Duodenal mucosa (tissue), 2 donors: ENCODE measurements around the gene ZNF692.

Experiments
- H3K27ac ChIP-seq: one replicate; pipeline ENCODE4 v1.7.0; 2013; ENCODE audit warnings: low read depth, low read length
- H3K27me3 ChIP-seq, 2 donors: one replicate each; pipeline ENCODE4 v1.7.0; 2013; ENCODE audit warnings: low read length in 2 of 2, control low read depth in 1 of 2; ENCODE audit not compliant: insufficient read depth in 2 of 2, control insufficient read depth in 1 of 2
- H3K36me3 ChIP-seq, 2 donors: one replicate each; pipeline ENCODE4 v1.7.0; 2013; ENCODE audit warnings: low read length in 2 of 2, control low read depth in 1 of 2; ENCODE audit not compliant: insufficient read depth in 2 of 2, control insufficient read depth in 1 of 2
- H3K4me1 ChIP-seq, 2 donors: one replicate each; pipeline ENCODE4 v1.7.0; 2013; ENCODE audit warnings: low read length in 2 of 2, control low read depth in 1 of 2; ENCODE audit not compliant: insufficient read depth in 2 of 2, control insufficient read depth in 1 of 2
- H3K4me3 ChIP-seq, 2 donors: one replicate each; pipeline ENCODE4 v1.7.0; 2013; ENCODE audit warnings: low read length in 2 of 2, low read depth in 1 of 2
- H3K9ac ChIP-seq, 2 donors: one replicate each; pipeline ENCODE4 v1.7.0; 2013; ENCODE audit warnings: low read length in 2 of 2, low read depth in 1 of 2
- H3K9me3 ChIP-seq, 2 donors: one replicate each; pipeline ENCODE4 v1.7.0; 2013; ENCODE audit warnings: low read length in 2 of 2, control low read depth in 1 of 2; ENCODE audit not compliant: control insufficient read depth in 1 of 2

Gene ZNF692

DNA sequence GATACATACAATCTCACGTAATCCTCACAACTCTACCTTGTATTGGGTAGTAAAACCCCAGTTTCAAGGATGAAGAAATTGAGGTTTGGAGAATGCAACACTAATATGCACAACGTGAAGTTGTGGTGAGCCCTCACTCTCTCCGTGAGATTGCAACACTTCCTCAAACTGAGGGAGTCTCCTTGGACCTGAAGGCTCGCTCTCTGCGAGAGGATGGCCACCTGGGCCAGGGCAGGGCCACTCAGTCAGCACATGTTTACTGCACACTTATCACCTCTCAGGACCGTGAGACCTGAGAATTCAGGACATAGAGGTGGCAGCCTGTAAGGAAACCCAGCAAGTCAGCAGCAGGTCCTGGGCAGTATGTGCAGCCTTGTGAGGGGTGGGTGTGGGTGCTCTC lies 41.8 kb downstream of the ZNF692 start:
- Histone ChIP-seq H3K4me3 (no peak overlapping the region), H3K4me1 (peaks cover 2 to 14% of the 10 kb centered on the region in 2 donors), H3K27me3 (no peaks in the 10 kb centered on the region), H3K27ac (no peak overlapping the region), H3K9me3 (no peaks in the 10 kb centered on the region), H3K9ac (no peak overlapping the region), H3K36me3 (peaks cover 34 to 85% of the 10 kb centered on the region in 2 donors)

GRCh38 chr1:248816042-248816851 lies 42.6 kb downstream of the ZNF692 start:
- H3K4me1 ChIP-seq = peaks cover 1 to 7% of the 10 kb centered on the region in 2 donors
- peaks cover 34 to 84% of the 10 kb centered on the region in 2 donors for H3K36me3 ChIP-seq
- H3K9me3 ChIP-seq = no peaks in the 10 kb centered on the region
- no peak overlapping the region for H3K27ac ChIP-seq
- no peak overlapping the region for H3K4me3 ChIP-seq
- no peak overlapping the region for H3K9ac ChIP-seq
- no peaks in the 10 kb centered on the region for H3K27me3 ChIP-seq

DNA sequence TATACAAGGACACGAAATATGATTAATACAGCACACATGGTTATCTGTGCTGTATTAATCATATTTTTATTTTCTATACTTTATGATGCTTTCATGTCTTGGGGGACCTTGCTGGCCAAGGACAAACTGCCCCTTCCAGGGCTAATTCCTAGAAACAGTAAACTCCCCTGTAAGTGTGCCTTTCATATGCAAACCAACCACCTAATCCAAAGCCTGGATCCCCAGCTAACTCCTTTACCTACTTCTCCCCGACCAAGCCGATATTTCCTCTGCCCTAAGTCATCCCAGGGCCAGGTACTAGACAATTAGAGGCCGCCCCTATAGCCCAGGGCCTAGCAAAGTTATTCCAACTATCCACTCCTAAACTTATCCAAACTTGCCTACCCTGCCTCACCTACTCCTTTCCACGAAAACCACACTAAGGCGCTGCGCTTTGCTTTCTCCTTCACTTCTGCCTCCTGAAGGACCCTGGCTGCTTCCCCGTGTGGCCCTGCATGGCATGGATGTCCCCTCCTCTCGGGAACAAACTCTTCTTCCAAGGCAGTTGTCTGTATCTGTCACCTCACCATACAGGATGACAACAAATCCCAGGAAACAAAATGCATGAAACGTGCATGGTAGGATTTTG lies 43.4 kb downstream of the ZNF692 start:
- no peak overlapping the region for H3K9ac ChIP-seq
- H3K4me3 ChIP-seq = no peak overlapping the region
- H3K27ac ChIP-seq = no peak overlapping the region
- H3K36me3 ChIP-seq = peaks cover 38 to 83% of the 10 kb centered on the region in 2 donors
- peaks cover 9 to 14% of the 10 kb centered on the region in 2 donors for H3K4me1 ChIP-seq
- H3K27me3 ChIP-seq = no peaks in the 10 kb centered on the region
- H3K9me3 ChIP-seq = no peaks in the 10 kb centered on the region

GRCh38 chr1:248814351-248814750 lies 44.5 kb downstream of the ZNF692 start:
- H3K9me3 ChIP-seq = no peaks in the 10 kb centered on the region
- no peak overlapping the region for H3K27ac ChIP-seq
- peaks cover 38 to 76% of the 10 kb centered on the region in 2 donors for H3K36me3 ChIP-seq
- H3K4me3 ChIP-seq = no peak overlapping the region
- no peaks in the 10 kb centered on the region for H3K27me3 ChIP-seq
- H3K4me1 ChIP-seq = peaks cover 11 to 17% of the 10 kb centered on the region in 2 donors
- no peak overlapping the region for H3K9ac ChIP-seq

- no peaks in the 10 kb centered on the region for H3K27me3 ChIP-seq
- H3K36me3 ChIP-seq = peaks cover 38 to 70% of the 10 kb centered on the region in 2 donors
These were observed 45.3 kb downstream of the ZNF692 start for GRCh38 chr1:248813546-248813945.

DNA sequence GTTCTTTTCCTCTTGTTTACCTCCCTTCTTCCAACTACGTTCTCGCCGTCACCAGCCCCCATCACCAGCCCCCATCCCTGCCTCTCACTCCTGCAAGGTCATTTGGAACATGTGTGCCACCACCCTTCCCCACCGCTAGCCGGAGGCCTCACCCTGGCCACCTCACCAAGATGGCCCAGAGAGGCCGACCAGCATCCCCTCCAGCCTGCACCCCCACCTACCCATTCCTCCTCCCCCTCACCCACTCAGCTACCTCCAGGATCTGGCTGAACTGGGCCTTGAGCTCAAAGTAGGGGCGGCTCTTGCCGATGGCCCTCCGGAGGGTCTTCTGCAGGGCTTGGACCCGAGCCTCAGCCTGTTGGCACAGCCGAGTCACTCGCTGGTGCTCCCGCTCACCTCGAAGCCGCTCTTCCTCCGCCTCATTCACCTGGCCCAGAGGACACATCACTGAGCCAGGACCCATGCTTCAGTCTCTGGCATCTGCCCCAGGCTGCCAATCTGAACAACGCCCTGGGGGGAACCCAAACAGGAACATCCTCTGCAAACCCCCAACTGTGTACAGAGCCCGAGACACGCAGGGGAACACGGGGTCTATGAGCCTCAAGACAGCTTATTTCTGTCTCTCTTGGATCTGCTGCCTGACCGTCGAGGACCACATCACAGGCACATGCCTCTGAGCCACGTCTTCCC lies 46.0 kb downstream of the ZNF692 start:
- Histone ChIP-seq H3K4me1 (peaks cover 10 to 11% of the 10 kb centered on the region in 2 donors), H3K27ac (no peak overlapping the region), H3K4me3 (no peak overlapping the region), H3K36me3 (peaks cover 38 to 68% of the 10 kb centered on the region in 2 donors), H3K9ac (no peak overlapping the region), H3K9me3 (no peaks in the 10 kb centered on the region), H3K27me3 (no peaks in the 10 kb centered on the region)

More at GRCh38 chr1:248813546-248813945, 45.3 kb downstream of the ZNF692 start:
- no peak overlapping the region for H3K27ac ChIP-seq
- H3K9ac ChIP-seq = no peak overlapping the region
- H3K4me3 ChIP-seq = no peak overlapping the region
- H3K9me3 ChIP-seq = no peaks in the 10 kb centered on the region
- peaks cover 11 to 12% of the 10 kb centered on the region in 2 donors for H3K4me1 ChIP-seq

DNA sequence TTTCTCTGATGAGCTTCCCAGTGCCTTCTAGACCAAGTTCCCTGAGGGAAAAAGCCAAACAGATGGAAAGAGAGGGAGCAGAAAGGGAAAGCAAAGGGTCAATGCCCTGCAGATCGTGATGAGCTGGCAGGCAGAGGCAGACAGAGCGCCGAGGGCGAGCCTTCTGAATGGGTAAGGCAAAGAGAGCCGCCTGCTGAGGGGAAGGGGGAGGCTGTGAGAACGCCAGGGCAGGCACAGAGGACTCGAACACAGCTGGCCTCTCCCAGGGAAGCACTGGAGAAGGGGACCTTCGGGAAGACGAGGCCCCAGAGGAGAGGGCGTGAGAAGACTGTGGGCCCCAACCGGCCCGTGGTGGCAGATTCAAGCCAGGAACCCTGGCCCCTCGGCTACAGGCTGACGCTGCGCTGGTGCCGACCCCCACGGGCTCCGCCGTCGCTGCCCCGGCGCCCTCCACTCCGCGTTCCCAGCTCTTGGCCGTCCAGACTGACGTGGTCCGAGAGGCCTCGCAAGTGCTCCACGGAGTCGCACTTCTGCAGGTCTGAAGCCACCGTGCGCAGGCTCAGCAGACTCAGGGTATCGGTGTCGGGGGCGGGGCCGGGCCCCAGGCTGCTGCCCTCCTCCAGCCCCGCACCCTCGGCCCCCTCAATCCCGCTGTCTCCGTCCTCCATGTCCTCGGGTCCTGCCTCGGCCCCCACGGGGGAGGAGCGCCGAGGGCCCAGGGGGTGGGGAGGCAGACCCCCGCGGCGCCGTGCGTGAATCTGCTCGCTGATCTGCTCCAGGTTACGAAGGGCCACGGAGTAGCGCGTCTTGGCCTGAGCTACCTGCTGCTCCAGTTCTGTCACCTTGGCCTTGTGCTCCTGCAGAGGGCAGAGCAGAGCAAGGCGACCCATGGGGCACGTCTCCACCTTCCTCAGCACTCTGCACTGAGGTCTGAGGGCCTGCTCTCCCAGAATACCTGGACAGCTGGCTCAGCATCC lies 47.1 kb downstream of the ZNF692 start:
- Histone ChIP-seq H3K9me3 (no peaks in the 10 kb centered on the region), H3K27ac (no peak overlapping the region), H3K4me1 (peaks cover 13% of the 10 kb centered on the region in 2 donors), H3K4me3 (no peak overlapping the region), H3K9ac (no peak overlapping the region), H3K27me3 (no peaks in the 10 kb centered on the region), H3K36me3 (peaks cover 36 to 60% of the 10 kb centered on the region in 2 donors)

GRCh38 chr1:248810727-248811513 lies 48.0 kb downstream of the ZNF692 start:
- H3K9ac ChIP-seq = no peak overlapping the region
- H3K9me3 ChIP-seq = no peaks in the 10 kb centered on the region
- peaks cover 22% of the 10 kb centered on the region in 2 donors for H3K4me1 ChIP-seq
- H3K27ac ChIP-seq = no peak overlapping the region
- peaks cover 27 to 52% of the 10 kb centered on the region in 2 donors for H3K36me3 ChIP-seq
- no peaks in the 10 kb centered on the region for H3K27me3 ChIP-seq
- no peak overlapping the region for H3K4me3 ChIP-seq
